Parathyroid adenoma (tissue), 2 donors: ENCODE results near the gene CHRNG.

Experiments used
- H2AFZ ChIP-seq: fragments of 300-600 bp; sonication (generic); one replicate; pipeline ENCODE4 v1.7.0; 2017; ENCODE audit warnings: antibody characterized with exemption, mild to moderate bottlenecking
- H3K27ac ChIP-seq: fragments of 300-600 bp; sonication (generic); one replicate; pipeline ENCODE4 v1.7.0; 2017
- H3K27me3 ChIP-seq: fragments of 300-600 bp; sonication (generic); one replicate; pipeline ENCODE4 v1.7.0; 2017; ENCODE audit warnings: low read length; ENCODE audit not compliant: control insufficient read depth, insufficient read depth
- H3K36me3 ChIP-seq: fragments of 300-600 bp; sonication (generic); one replicate; pipeline ENCODE4 v1.7.0; 2017; ENCODE audit warnings: low read length; ENCODE audit not compliant: control insufficient read depth, insufficient read depth
- H3K4me1 ChIP-seq: fragments of 300-600 bp; sonication (generic); one replicate; pipeline ENCODE4 v1.7.0; 2017; ENCODE audit warnings: control low read depth
- H3K4me2 ChIP-seq: fragments of 300-600 bp; sonication (generic); one replicate; pipeline ENCODE4 v1.7.0; 2017; ENCODE audit warnings: low read length
- H3K4me3 ChIP-seq: fragments of 300-600 bp; sonication (generic); one replicate; pipeline ENCODE4 v1.7.0; 2017; ENCODE audit warnings: low read depth, low read length
- H3K79me2 ChIP-seq: fragments of 300-600 bp; sonication (generic); one replicate; pipeline ENCODE4 v1.7.0; 2017; ENCODE audit warnings: control low read depth
- H3K9ac ChIP-seq: fragments of 300-600 bp; sonication (generic); one replicate; pipeline ENCODE4 v1.7.0; 2017; ENCODE audit warnings: mild to moderate bottlenecking
- H3K9me3 ChIP-seq: fragments of 300-600 bp; sonication (generic); one replicate; pipeline ENCODE4 v1.7.0; 2017; ENCODE audit warnings: low read length; ENCODE audit not compliant: control insufficient read depth
- TF ChIP-seq, protein P1 (sequence below): fragments of 300-600 bp; sonication (generic); IDR thresholded peaks from one replicate; pipeline ENCODE4 v1.7.0; 2017; ENCODE audit warnings: antibody characterized with exemption, mild to moderate bottlenecking
- donor health status: primary hyperparathyroidism.

Gene CHRNG

DNA sequence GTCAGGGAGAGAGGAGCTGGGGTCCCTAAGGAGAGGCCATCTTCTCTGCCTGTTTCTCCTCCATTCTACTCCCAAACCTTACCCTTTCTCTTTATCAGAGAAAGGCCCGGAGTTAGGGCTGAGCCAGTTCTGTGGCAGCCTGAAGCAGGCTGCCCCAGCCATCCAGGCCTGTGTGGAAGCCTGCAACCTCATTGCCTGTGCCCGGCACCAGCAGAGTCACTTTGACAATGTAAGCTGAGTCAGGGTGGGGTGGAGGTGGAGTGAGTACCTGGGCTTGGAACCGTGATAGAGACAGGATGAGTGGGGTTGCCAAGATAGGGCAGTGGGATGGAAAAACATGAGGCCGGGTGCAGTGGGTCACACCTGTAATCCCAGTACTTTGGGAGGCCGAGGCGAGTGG, 5.2 kb downstream of the CHRNG start:
- H2AFZ ChIP-seq = no peak overlapping the region
- H3K36me3 ChIP-seq = no peaks in the 10 kb centered on the region
- no peak overlapping the region for H3K27ac ChIP-seq
- peaks cover 2% of the 10 kb centered on the region for H3K4me1 ChIP-seq
- no peaks in the 10 kb centered on the region for H3K27me3 ChIP-seq
- TF ChIP-seq, protein P1, sequence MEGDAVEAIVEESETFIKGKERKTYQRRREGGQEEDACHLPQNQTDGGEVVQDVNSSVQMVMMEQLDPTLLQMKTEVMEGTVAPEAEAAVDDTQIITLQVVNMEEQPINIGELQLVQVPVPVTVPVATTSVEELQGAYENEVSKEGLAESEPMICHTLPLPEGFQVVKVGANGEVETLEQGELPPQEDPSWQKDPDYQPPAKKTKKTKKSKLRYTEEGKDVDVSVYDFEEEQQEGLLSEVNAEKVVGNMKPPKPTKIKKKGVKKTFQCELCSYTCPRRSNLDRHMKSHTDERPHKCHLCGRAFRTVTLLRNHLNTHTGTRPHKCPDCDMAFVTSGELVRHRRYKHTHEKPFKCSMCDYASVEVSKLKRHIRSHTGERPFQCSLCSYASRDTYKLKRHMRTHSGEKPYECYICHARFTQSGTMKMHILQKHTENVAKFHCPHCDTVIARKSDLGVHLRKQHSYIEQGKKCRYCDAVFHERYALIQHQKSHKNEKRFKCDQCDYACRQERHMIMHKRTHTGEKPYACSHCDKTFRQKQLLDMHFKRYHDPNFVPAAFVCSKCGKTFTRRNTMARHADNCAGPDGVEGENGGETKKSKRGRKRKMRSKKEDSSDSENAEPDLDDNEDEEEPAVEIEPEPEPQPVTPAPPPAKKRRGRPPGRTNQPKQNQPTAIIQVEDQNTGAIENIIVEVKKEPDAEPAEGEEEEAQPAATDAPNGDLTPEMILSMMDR = no peak
- H3K9ac ChIP-seq = no peak overlapping the region
- H3K9me3 ChIP-seq = no peaks in the 10 kb centered on the region
- H3K79me2 ChIP-seq = no peaks in the 10 kb centered on the region
- no peak overlapping the region for H3K4me3 ChIP-seq
- no peak overlapping the region for H3K4me2 ChIP-seq

DNA sequence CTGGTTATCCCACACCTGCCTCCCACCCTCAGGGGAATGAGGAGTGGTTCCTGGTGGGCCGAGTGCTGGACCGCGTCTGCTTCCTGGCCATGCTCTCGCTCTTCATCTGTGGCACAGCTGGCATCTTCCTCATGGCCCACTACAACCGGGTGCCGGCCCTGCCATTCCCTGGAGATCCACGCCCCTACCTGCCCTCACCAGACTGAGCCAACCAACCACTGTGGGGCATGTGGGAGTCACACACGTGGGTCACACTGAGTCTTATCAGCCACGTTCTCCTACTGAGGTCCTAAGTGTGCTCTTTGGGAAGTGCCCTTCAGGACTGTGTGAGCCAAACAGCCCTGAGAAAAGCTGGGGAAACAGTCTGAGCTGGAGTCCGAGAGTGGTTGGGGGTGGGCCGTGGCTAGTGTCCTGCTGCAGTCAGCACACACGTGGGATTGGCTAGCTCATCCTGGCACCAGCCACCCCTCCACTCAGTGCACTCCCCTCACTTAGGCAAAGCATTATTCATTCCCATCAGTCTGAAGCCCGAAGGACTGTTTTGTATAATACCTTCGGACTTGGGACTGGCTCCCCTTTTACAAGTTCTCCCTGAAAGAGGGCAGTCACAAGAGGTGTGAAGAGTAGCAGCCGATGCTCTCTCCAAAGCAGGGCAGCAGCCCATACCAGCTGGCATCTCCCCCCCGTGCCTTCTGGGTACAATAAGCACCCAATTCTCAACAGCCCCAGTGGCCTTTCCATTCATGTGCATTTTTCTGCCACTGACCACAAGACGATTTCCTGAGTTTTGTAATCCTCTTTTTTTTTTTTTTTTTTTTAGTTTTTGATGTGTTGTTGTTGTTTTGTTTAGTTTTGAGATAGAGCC, 6.3 kb downstream of the CHRNG start:
- no peak overlapping the region for H3K4me2 ChIP-seq
- H3K27ac ChIP-seq = no peak overlapping the region
- H3K9me3 ChIP-seq = no peaks in the 10 kb centered on the region

DNA sequence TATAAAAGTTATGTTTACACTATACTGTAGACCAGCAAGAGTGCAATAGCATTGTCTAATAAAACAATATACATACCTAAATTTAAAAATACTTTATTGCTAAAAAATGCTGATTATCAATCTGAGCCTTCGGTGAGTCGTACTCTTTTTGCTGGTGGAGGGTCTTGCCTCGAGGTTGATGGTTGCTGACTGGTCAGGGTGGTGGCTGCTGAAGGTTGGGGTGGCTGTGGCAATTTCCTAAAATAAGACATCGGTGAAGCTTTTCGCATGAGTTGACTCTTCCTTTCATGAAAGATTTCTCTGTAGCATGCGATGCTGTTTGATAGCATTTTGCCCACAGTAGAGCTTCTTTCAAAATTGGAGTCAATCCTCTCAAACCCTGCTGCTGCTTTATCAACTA, 8.5 kb downstream of the CHRNG start:
- H2AFZ ChIP-seq = no peak overlapping the region
- TF ChIP-seq, protein P1 = no peak
- no peak overlapping the region for H3K27ac ChIP-seq
- peaks cover 15% of the 10 kb centered on the region for H3K79me2 ChIP-seq
- H3K27me3 ChIP-seq = no peaks in the 10 kb centered on the region
- H3K36me3 ChIP-seq = no peaks in the 10 kb centered on the region
- no peak overlapping the region for H3K4me3 ChIP-seq
- no peak overlapping the region for H3K9ac ChIP-seq
- peaks cover 8% of the 10 kb centered on the region for H3K4me1 ChIP-seq
- no peak overlapping the region for H3K4me2 ChIP-seq
- no peaks in the 10 kb centered on the region for H3K9me3 ChIP-seq

More for the DNA sequence above, 6.3 kb downstream of the CHRNG start:
- TF ChIP-seq, protein P1 = no peak
- no peaks in the 10 kb centered on the region for H3K36me3 ChIP-seq
- H3K79me2 ChIP-seq = no peaks in the 10 kb centered on the region
- H3K27me3 ChIP-seq = no peaks in the 10 kb centered on the region
- H3K9ac ChIP-seq = no peak overlapping the region
- H3K4me3 ChIP-seq = no peak overlapping the region
- no peak overlapping the region for H2AFZ ChIP-seq
- H3K4me1 ChIP-seq = peaks cover 3% of the 10 kb centered on the region

DNA sequence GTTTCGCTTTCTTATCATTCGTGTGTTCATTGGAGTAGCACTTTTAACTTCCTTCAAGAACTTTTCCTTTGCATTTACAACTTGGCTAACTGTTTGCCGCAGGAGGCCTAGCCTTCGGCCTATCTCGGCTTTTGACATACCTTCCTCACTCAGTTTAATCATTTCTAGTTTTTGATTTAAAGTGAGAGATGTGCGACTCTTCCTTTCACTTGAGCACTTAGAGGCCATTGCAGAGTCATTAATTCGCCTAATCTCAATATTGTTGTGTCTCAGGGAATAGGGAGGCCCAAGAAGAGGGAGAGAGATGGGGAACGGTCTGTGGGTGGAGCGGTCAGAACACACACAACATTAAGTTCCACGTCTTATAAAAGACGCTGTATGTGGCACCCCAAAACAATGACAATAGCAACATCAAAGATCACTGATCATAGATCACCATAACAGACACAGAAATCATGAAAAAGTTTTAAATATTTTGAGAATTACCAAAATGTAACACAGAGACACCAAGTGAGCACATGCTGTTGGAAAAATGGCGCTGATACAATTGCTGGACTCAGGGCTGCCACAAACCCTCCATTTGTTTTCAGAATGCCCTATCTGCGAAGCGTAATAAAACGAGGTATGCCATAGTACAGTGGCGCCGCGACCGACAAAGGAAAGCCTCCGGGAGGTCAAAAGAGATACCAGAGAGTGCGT, 10.3 kb downstream of the CHRNG start:
- H3K4me3 ChIP-seq = peak overlapping the region; percentile 92
- TF ChIP-seq, protein P1 = no peak
- no peaks in the 10 kb centered on the region for H3K36me3 ChIP-seq
- H3K9ac ChIP-seq = peak overlapping the region; percentile 51
- H3K79me2 ChIP-seq = peaks cover 19% of the 10 kb centered on the region
- H3K27ac ChIP-seq = peak overlapping the region; percentile 91
- H3K4me2 ChIP-seq = peak overlapping the region; percentile 87
- H2AFZ ChIP-seq = peak overlapping the region; percentile 95
- H3K27me3 ChIP-seq = no peaks in the 10 kb centered on the region
- peaks cover 8% of the 10 kb centered on the region for H3K4me1 ChIP-seq
- no peaks in the 10 kb centered on the region for H3K9me3 ChIP-seq
